HG03469 (cell line): ENCODE results near the gene GP1BB.

Experiments
- ATAC-seq: cut with Tn5 transposase; IDR thresholded peaks from one replicate; pipeline ENCODE4 v1.9.1; 2021; ENCODE audit warnings: mild to moderate bottlenecking, moderate library complexity, moderate number of reproducible peaks; ENCODE audit not compliant: unreplicated experiment

Gene GP1BB

DNA sequence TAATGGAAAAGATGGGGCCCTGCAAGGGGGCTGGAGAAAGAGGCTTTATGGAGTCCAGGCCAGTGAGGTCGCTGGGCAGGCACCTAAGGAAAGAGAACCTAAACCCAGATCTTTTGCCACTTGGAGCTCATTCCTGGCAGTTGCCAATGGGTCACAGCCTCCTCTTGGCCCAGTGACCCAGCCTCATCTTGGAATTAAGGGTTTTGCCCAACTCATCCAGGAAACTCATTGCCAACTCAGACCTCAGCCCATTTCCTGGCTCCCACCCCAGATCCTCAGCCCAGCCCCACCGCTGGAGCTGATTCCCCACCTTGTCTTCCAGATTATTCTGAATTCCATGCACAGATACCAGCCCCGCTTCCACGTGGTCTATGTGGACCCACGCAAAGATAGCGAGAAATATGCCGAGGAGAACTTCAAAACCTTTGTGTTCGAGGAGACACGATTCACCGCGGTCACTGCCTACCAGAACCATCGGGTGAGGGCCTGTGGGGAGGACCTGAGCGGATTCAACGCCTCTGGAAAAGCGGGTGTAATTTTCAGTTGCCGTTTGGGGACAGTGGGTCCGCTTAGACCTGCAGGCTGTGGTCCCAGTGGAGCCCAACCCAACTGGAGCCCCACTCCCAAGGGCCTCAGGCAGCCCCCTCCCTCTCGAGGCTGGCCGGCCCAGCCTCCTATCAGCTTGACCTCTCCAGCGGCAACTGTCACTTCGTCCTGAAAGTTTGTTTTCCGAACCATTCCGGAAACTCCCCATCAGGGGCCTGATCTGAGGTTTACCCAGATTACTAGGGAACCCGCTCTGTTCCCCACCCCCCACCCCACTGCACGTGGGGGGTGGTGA is 41.5 kb downstream of the GP1BB start:
- ATAC-seq = no peak

DNA sequence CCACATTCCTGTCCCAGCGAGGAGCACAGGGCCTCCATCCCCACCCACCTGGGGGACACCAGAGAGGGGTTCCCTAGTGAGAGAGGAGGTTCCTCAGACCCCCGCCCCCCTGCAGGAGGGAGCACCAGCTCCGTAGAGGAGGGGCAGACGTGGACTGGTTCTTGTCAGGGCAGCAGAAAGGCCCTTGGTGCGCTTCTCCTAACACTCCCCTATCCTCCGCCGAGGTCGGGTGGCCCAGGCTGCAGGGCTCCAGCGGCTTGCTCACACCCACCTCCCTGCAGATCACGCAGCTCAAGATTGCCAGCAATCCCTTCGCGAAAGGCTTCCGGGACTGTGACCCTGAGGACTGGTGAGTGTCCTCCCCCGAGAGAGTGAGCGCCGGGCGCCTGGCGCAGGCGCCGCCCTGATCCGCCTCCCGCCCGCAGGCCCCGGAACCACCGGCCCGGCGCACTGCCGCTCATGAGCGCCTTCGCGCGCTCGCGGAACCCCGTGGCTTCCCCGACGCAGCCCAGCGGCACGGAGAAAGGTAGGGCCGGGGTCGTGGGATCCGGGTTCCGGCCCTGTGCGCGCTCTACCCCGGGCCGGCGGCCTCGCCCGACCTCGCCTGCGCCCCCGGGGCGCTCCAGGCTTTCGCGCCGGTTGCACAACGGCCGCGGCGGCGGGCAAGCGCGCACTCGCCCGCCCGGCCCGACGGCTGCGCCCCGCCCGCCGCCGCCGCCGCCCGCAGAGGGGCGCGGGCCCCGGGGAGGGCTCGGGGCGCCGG is 42.3 kb downstream of the GP1BB start:
- ATAC-seq = no peak

DNA sequence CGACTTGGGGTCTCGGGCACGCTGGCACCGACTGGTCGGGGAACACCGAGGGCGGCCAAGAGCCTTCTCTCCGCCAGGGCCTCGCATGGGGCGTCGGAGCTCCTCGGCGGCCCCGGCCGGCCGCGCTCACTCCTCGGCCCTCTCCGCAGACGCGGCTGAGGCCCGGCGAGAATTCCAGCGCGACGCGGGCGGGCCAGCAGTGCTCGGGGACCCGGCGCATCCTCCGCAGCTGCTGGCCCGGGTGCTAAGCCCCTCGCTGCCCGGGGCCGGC is 42.8 kb downstream of the GP1BB start:
- no peak for ATAC-seq

DNA sequence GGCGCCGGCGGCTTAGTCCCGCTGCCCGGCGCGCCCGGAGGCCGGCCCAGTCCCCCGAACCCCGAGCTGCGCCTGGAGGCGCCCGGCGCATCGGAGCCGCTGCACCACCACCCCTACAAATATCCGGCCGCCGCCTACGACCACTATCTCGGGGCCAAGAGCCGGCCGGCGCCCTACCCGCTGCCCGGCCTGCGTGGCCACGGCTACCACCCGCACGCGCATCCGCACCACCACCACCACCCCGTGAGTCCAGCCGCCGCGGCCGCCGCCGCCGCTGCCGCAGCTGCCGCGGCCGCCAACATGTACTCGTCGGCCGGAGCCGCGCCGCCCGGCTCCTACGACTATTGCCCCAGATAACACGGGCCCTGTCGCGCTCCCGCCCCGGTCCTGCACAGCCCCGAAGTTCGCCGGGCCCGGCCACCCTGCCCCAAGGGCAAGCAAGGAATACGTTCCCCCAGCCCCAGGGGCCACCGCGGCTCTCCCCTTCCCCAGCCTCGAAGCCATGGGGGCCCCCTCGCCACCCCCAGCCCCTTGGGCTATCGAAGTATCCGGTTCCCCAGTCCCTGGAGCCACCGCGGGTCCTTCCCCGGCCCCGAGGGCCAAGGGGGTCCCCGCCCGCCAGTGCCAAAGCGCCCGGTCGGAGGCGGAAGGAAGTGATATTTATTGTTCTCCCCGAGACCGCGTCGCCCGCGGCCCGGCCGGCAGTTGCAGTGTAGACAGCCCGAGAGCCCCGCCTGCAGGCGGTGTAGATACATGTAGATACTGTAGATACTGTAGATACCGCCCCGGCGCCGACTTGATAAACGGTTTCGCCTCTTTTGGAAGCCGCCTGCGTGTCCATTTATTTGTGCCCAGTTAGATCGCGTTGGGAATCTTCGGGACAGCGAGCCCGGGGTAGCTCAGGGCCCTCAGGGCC is 43.4 kb downstream of the GP1BB start:
- ATAC-seq = no peak

DNA sequence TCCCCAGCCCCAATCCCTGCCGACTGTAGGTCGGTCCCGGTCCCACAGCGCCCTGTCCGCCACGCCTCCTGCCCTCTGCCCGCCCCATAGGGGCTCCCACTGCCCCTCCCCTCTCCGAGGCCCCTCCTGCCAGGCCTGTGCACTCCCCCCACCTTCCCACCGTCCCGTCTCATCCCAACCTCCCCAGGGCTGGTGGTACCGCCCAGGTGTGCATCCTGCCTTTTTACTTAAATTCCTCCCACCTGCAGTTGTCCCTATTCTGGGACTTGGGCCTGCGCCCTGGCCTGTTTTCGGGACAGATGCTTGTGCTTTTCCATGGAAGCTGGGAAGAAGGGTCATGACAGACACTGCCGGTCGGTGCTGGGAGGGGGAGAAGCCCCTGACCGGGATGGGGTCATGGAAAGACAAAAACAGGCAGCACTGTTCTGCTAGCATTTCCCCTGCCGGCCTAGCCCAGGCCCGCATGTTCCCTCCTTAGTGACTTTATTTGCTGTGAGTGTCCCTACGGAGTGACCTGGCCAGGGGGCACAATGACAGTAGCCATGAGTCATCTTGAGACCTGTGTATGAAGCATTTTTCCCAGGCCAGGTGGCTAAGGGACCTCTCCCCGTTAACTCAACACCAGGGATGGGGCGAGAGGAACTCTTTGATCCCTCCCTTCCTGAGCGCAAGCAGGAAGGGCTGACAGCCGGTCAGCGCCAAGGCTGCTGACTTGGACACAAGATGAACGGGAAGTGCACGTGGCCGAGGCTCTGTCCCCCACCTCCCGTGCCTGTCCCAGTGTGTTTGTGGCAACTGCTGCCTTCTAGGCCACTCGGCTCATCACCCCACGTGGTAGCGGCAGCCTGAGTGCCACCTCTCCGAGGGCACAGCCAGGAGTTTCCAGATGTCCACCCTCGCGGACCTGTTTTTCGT is 44.3 kb downstream of the GP1BB start:
- no peak for ATAC-seq

DNA sequence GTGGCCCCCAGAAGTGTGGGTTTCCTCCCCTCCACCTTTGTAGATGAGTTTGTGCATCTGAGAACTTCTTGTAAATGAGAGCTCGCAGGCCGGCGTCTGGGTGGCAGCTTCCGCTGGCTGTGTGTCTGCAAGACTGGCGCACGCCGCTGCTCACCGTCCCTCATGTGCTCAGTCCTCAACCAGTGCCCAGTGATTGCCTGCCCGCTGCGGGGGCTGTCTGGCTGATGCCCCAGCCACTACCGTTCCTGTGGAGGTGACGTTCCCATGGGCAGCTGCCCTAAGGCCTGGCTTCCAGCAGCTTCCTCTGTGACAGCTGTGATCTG is 46.0 kb downstream of the GP1BB start:
- ATAC-seq = no peak

DNA sequence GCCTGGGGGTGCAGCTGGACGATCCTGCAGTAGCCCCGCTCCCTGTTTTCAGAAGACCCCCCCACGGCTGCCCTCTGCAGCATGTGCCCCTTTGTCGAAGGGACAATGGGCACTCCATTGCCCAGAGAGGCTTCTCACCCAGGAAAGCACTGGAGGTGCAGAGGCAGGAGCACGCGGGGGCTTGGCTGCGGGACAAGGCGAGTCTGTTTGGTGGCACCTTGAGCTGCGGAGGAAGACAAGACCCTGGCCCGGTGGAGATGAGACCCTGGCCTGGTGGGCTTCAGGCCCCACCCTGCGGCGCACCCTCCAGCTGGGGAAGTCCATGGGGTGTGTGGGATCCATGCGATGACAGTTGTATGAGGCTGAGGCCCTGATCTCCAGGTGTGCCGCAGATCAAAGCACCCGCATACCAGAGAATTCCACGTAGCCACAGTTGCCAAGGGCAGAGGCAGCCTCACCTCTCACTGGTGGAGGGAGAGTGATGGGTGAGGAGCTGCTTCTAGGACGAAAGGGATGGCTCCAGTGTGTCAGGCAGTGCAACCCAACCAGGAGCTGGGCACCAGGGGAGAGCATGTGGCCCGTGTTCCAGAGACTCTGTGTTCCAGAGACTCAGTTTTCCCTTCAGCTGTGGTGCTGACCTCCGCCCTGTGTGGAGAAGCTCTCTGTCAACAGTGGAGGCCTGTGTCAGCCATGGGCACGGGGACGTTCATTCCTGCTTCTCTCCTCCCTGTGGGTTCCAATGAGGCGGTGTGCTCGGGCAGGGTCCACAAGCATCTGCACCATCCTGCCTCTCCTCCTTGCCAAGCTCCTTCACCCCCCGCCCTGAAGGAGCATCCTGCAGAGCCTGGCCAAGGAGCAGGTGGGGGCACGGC is 47.2 kb downstream of the GP1BB start:
- no peak for ATAC-seq

DNA sequence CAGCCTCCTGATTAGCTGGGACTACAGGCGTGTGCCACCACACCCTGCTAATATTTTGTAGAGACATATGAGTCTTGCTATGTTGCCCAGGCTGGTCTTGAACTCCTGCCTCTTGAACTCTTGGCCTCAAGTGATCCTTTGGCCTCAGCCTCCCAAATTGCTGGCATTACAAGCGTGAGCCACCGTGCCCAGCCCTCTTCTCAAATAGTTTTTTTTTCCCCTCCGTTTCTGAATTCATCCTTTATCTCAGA is 49.0 kb downstream of the GP1BB start:
- no peak for ATAC-seq

DNA sequence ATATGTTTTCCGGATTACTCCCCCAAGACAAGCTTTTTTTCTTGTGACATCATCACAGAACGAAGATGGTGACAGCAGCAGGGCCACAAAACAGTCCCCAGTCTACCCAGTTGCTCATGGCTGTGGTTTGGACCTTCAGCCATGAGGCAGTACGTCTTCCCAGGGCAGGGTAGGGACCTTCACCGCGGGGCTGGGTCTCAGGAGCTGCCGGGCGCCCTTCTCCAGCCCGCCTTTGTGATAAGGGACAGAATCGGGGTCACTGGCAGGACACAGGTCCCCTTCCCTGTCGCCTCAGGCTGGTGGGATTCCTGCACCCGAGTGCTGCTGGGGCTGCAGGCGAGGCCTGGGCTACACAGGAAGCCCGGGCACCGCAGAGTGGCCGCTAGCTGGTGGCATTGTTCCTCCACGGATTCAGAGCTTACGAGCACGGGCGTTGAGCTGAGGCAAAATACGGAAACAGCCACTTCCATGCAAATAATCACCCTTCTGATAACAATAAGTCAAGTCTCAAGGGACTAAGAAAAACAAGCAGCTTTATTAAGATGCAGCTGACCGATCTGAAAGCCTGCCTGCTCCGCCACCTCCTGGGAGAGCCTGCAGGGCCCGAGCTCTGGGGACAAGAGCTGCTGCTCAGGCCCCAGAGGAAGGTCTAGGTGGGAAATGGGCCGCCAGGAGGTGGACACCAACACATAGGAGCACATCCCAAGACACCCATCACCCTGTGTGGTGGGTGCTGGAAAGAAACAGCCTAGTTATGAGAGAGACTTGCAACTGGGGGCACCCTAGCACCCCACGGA is 49.5 kb downstream of the GP1BB start:
- no peak for ATAC-seq

DNA sequence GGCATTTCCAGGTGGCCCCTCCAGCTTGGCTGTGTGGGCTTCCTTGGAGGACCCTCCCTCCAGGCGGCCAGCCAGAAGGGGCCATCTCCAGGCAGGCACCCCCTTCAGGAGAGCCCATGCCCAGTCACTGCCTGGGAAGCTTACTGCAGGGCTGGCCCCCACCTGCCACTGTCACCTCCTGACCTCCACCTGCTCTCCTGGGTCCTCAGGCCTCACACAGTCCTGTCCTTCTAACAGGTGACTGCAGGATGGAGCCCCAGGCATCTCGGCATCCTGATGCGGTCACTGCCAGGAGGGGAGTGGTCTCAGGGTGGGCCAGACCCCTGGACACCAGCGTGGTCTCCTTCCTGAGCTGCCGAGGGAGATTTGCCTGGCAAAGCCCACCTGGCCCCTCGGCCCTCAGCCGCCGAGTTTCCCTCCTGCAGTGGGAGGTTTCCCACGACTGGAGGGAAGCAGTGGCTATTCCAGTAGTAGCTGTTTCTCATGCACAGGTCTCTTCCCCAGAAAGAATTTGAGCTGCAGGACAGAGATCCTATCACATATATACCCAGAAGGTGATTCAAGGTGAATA is 50.2 kb downstream of the GP1BB start:
- ATAC-seq = no peak
